ENCODE measurements around the gene PRKG1.

PRKG1 gene

DNA sequence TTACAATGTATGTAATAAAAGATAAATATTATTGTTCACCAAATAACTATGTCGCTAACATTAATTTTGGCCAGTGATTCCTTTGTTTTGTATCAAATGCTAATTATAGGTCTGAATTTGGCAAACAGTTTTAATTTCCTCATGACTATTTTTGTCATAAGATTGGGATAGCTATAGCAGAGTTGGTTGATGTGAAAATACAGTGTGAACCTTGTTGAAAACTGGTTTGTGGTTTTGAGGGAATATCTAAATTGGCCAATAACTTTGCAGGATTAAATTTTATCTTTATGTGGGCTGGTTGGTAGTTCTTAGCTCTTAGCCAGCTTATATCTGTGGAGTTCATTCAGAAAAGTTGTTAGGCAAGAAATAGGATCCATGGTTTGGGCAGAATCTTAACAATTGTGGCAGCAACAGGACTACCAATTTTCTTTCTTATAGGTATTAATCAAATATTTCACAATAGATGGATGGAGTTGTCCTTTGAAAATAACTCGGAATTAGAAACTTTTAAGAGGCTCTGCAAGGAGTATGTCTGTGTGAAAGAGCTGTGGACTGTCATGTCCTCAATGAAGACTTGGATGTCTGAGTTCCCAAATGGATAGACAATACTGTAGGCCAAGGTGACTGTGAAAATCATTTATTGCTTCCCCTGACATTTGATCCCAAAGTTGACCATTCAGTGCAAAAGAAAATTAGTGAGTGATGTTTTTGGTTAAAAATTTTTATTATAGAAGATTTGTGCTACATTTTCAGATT, 73.5 kb downstream of the PRKG1 start:
- TF ChIP-seq REST (IDR thresholded peaks at IDR 0.05; ENCODE audit: insufficient read depth in 1 of 2, low read depth in 2 of 2, low read length in 2 of 2) (no peak), SIN3A (IDR thresholded peaks at IDR 0.05; ENCODE audit: borderline replicate concordance, insufficient read depth, low read length) (no peak), POLR2AphosphoS5 (IDR thresholded peaks at IDR 0.05; ENCODE audit: low read depth, low read length) (no peak), FOXP2 (optimal IDR thresholded peaks at IDR 0.05; ENCODE audit: borderline replicate concordance, extremely low read depth, extremely low read length, insufficient read depth) (no peak), TAF1 (IDR thresholded peaks at IDR 0.05; ENCODE audit: borderline replicate concordance, insufficient read depth, low read length) (no peak)

- TF ChIP-seq POLR2AphosphoS5 (IDR thresholded peaks at IDR 0.05; ENCODE audit: low read depth, low read length) (no peak), TAF1 (IDR thresholded peaks at IDR 0.05; ENCODE audit: borderline replicate concordance, insufficient read depth, low read length) (no peak), REST (IDR thresholded peaks at IDR 0.05; ENCODE audit: insufficient read depth in 1 of 2, low read depth in 2 of 2, low read length in 2 of 2) (no peak), SIN3A (IDR thresholded peaks at IDR 0.05; ENCODE audit: borderline replicate concordance, insufficient read depth, low read length) (no peak), FOXP2 (optimal IDR thresholded peaks at IDR 0.05; ENCODE audit: borderline replicate concordance, extremely low read depth, extremely low read length, insufficient read depth) (no peak)
Measured at GRCh38 chr10:51156926-51157325, 82.6 kb downstream of the PRKG1 start.

- TF ChIP-seq POLR2AphosphoS5 (IDR thresholded peaks at IDR 0.05; ENCODE audit: low read depth, low read length) (no peak), FOXP2 (optimal IDR thresholded peaks at IDR 0.05; ENCODE audit: borderline replicate concordance, extremely low read depth, extremely low read length, insufficient read depth) (no peak), REST (IDR thresholded peaks at IDR 0.05; ENCODE audit: insufficient read depth in 1 of 2, low read depth in 2 of 2, low read length in 2 of 2) (no peak), TAF1 (IDR thresholded peaks at IDR 0.05; ENCODE audit: borderline replicate concordance, insufficient read depth, low read length) (no peak), SIN3A (IDR thresholded peaks at IDR 0.05; ENCODE audit: borderline replicate concordance, insufficient read depth, low read length) (no peak)
Measured at GRCh38 chr10:51158832-51159231, 84.5 kb downstream of the PRKG1 start.

DNA sequence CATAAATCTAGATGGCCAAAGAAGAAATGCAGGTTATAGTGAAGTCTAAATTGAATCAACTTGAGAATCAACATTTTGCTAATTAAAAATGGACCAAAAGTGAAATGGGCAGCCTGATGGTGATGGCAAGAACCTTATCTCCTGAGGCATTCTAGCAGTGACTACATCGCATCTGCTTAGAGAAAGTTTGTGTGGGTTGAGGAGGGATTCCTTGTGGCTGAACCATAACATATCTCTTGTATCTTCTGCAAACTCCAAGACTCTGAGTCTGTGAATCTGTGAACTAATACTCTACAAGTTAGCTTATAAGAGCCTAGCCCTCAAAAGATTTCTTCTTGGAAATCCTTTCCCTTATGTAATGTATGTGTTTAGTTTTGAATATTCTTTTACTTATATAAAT, 85.6 kb downstream of the PRKG1 start:
- no peak for TF ChIP-seq FOXP2 (optimal IDR thresholded peaks at IDR 0.05; ENCODE audit: borderline replicate concordance, extremely low read depth, extremely low read length, insufficient read depth)
- TF ChIP-seq TAF1 (IDR thresholded peaks at IDR 0.05; ENCODE audit: borderline replicate concordance, insufficient read depth, low read length): no peak
- no peak for TF ChIP-seq POLR2AphosphoS5 (IDR thresholded peaks at IDR 0.05; ENCODE audit: low read depth, low read length)
- no peak for TF ChIP-seq REST (IDR thresholded peaks at IDR 0.05; ENCODE audit: insufficient read depth in 1 of 2, low read depth in 2 of 2, low read length in 2 of 2)
- TF ChIP-seq SIN3A (IDR thresholded peaks at IDR 0.05; ENCODE audit: borderline replicate concordance, insufficient read depth, low read length): no peak
